Activated naive CD8-positive, alpha-beta T cell treated with anti-CD3 and anti-CD28 coated beads, Interleukin-2, amount 50 U/mL, for 24 hours (primary cell): ENCODE results near the gene CCN6.

Experiments used
- ATAC-seq: fragments of 150-1000 bp; cut with Tn5 transposase; one replicate; pipeline ENCODE4 v1.10.0; 2021
- DNase-seq: peaks from one replicate; pipeline ENCODE4 v3.0.0; 2021
- H3K27ac Mint-ChIP-seq: one replicate; pipeline ENCODE4 v1.8.0; 2021; ENCODE audit warnings: mild to moderate bottlenecking, mixed read lengths
- H3K27me3 Mint-ChIP-seq: one replicate; pipeline ENCODE4 v1.8.0; 2021; ENCODE audit warnings: mixed read lengths
- H3K36me3 Mint-ChIP-seq: one replicate; pipeline ENCODE4 v1.8.0; 2021; ENCODE audit warnings: low read depth, mixed read lengths
- H3K4me1 Mint-ChIP-seq: one replicate; pipeline ENCODE4 v1.8.0; 2021; ENCODE audit warnings: mixed read lengths
- H3K4me3 Mint-ChIP-seq: one replicate; pipeline ENCODE4 v1.8.0; 2021; ENCODE audit warnings: mild to moderate bottlenecking, moderate library complexity, mixed read lengths
- H3K9me3 Mint-ChIP-seq: one replicate; pipeline ENCODE4 v1.8.0; 2021; ENCODE audit warnings: mixed read lengths

Gene CCN6

DNA sequence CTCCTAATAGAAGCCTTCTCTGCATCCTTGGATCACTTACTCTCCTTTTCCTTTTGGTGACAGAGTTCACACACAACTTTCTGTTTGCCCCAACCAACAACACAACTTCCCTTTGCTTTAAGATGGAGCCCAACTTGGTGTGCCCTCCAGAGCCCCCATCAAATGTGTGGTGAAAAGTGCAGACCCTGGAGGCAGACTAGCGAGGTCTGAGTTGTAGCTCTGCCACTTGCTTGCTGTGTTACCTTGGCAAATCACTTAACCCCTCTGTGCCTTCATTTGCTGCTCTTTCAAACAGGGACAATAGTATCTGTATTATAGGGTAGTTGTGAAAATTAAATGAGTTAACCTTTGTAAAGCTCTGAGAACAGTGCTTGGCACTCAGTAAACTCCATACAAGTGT, 34.3 kb upstream of the CCN6 start:
- no peak overlapping the region for H3K27ac Mint-ChIP-seq

DNA sequence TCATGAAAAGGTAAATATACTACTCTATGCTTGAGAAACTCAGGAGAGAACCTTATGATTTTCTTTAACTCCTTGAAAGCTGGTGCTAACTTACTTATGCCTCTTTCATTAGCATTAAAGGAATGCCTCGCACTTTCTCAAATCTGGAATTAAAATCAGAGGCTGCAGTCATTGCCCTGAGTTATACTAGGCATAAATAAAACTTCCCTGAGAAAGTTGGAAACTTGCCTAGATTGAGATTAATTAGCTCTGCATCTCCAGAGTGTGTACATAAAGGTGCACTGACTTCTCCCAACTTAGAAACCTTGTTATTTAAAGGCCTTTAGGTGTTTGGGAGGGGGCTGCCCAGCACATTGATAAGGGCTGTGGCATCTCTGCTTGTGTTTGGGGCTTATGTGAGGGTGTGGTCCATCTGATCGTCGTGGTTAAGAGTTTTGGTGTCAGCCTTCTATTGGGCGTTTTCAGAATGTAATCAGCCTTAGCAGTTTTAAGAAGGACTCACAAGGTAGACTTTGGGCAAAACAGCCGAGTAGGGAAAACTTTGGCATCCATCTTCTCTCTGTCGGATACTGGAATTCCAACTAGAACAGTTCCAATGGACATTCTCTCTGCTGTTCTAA, 32.1 kb upstream of the CCN6 start:
- ATAC-seq = no peak
- H3K27ac Mint-ChIP-seq = no peak overlapping the region
- H3K36me3 Mint-ChIP-seq = peaks cover 22% of the 10 kb centered on the region
- H3K9me3 Mint-ChIP-seq = peaks cover 17% of the 10 kb centered on the region
- no peak for DNase-seq
- no peaks in the 10 kb centered on the region for H3K27me3 Mint-ChIP-seq
- H3K4me1 Mint-ChIP-seq = peaks cover 34% of the 10 kb centered on the region
- H3K4me3 Mint-ChIP-seq = no peak overlapping the region

More for the DNA sequence above, 34.3 kb upstream of the CCN6 start:
- H3K9me3 Mint-ChIP-seq = peaks cover 11% of the 10 kb centered on the region
- peaks cover 47% of the 10 kb centered on the region for H3K4me1 Mint-ChIP-seq
- no peak for ATAC-seq
- no peaks in the 10 kb centered on the region for H3K27me3 Mint-ChIP-seq
- peaks cover 10% of the 10 kb centered on the region for H3K36me3 Mint-ChIP-seq
- no peak for DNase-seq
- peak overlapping the region; percentile 16 for H3K4me3 Mint-ChIP-seq

DNA sequence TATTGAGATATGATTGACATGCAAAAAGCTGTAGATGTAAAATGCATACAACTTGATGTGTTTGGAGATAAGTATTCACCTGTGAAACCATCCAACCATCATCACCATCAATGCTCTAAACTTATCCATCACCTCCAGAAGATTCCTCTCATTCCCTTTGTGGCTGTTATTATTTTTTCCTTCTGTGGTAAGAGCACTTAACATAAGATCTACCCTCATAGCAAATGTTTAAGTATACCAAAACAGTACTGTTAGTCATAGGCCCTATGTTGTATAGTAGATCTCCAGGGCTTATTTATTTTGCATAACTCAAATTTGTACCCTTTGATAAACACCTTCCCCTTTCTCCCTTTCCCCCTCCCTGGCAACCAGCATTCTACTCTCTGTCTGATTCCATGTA, 31.2 kb upstream of the CCN6 start:
- Mint-ChIP-seq H3K27ac (no peak overlapping the region), H3K27me3 (no peaks in the 10 kb centered on the region), H3K4me1 (peaks cover 34% of the 10 kb centered on the region), H3K9me3 (peaks cover 17% of the 10 kb centered on the region), H3K36me3 (peaks cover 24% of the 10 kb centered on the region), H3K4me3 (no peak overlapping the region)
- DNase-seq (no peak), ATAC-seq (no peak)

DNA sequence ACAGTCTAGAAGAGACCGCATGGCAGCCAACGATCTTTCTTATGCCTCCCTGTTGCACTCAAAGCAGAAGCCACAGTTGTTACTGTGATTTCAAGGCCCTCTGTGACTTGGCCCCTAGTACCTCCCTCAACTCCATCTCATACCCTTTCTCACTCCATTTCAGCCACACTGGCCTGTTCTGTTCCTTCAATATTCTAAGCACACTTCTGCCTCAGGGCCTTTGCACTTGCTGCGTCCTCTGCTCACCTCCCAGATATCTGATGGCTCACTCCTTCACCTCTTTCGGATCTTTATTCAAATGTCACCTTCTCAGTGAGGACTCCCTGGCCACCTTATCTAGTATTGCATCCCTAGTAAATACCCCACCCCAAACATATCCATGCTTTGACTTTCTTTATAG, 29.4 kb upstream of the CCN6 start:
- Mint-ChIP-seq H3K36me3 (peaks cover 25% of the 10 kb centered on the region), H3K27ac (no peak overlapping the region), H3K27me3 (no peaks in the 10 kb centered on the region), H3K4me1 (peaks cover 37% of the 10 kb centered on the region), H3K9me3 (peaks cover 17% of the 10 kb centered on the region), H3K4me3 (no peak overlapping the region)
- DNase-seq = no peak
- ATAC-seq = no peak

DNA sequence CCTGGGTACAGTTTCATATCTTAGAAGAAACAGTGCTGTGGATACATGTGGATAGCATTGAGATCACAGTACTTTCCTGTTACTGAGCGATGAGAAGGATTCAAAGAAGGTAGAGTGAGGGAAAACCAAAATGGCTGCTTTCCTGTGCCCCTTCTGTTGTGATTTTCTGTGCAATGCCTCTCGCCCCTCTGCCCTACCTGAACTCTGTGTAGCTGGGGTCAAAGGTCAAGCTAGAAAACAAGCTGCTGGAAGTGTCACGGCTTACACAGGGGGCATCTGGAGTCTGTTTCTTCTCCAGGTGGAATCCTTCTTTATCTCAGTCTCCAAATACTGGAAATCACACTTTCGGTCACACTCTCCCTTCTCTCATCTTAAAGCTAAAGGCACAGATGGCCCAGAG, 27.0 kb upstream of the CCN6 start:
- Mint-ChIP-seq H3K4me1 (peaks cover 60% of the 10 kb centered on the region), H3K36me3 (peaks cover 25% of the 10 kb centered on the region), H3K4me3 (no peak overlapping the region), H3K27ac (peak overlapping the region; percentile 94), H3K27me3 (no peaks in the 10 kb centered on the region), H3K9me3 (peaks cover 17% of the 10 kb centered on the region)
- ATAC-seq (no peak), DNase-seq (no peak)

DNA sequence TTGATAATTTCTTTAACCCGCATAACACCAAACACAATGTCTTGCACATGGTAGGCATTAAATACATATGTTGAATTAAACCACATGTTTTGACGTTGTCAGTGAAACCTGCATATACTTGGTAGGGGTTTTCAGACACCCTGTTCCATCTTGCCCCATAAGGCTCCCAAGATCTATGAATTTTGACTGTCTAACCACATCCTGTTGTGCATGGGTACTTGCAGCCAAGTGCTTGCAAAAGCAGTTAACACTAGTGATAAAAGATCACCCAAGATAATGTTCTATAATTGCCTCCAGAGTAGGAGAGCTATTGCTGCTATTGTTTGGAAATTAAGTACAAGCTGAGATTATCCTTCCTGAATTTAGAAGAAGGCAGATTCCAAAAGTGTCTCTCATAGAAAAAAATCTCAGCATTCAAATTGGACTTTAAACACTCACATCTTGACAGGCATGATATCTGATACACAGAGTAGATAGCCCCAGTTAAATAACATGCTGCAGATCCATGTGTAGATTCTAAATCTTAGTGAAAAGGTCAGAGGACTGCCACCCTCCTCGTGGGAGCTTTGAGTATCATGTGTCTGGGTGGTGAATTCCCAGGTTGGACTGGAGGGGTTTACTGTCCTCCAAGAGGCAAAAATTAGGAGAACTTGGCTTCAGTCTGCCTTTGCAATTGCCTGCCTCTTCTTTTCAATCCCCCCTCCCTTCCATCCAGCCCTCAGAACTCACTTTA, 25.8 kb upstream of the CCN6 start:
- H3K27ac Mint-ChIP-seq = peak overlapping the region; percentile 94
- H3K4me1 Mint-ChIP-seq = peaks cover 71% of the 10 kb centered on the region
- peak overlapping the region; percentile 43 for H3K4me3 Mint-ChIP-seq
- ATAC-seq = peak; percentile 94
- no peaks in the 10 kb centered on the region for H3K27me3 Mint-ChIP-seq
- H3K36me3 Mint-ChIP-seq = peaks cover 25% of the 10 kb centered on the region
- peaks cover 17% of the 10 kb centered on the region for H3K9me3 Mint-ChIP-seq
- no peak for DNase-seq

DNA sequence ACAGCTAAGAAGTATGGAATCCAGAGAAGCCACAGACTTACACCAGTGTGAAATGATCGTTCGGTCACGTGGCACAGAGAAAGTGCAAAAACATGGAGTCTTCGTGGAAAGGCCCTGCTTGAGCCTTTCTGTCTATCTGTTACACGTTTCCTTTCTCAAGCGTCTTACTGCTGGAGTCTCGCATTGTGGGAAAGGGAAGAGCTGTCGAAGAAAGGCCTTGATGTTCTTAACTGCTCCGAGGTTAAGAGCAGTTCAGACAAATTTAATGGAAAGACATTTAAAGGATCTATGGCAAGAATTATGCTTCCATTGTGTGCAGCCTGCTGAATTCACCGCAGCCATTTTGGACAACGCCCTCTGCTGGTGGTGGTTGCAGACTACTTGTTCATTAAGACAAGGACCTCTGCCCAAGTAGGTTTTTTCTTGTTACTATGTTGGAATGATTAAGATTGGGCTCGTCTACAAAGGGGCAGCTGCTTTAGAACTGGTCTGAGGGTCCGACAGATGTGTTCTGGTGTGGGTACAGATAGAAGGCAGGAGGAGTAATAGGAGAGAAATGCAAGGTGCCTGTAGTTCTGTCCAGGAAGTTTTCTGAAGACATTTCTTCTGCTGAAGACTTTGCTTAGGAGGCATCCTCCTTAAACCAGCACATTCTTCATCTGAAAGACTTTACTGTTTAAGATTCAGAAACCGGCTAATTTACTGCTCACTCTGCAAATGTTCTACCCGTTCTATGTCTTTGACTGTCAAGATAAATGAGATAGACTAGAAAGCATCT, 24.7 kb upstream of the CCN6 start:
- ATAC-seq (no peak), DNase-seq (peak; percentile 83)
- Mint-ChIP-seq H3K4me1 (peaks cover 79% of the 10 kb centered on the region), H3K27ac (peak overlapping the region; percentile 94), H3K4me3 (peak overlapping the region; percentile 29), H3K36me3 (peaks cover 18% of the 10 kb centered on the region), H3K9me3 (peaks cover 10% of the 10 kb centered on the region), H3K27me3 (no peaks in the 10 kb centered on the region)

DNA sequence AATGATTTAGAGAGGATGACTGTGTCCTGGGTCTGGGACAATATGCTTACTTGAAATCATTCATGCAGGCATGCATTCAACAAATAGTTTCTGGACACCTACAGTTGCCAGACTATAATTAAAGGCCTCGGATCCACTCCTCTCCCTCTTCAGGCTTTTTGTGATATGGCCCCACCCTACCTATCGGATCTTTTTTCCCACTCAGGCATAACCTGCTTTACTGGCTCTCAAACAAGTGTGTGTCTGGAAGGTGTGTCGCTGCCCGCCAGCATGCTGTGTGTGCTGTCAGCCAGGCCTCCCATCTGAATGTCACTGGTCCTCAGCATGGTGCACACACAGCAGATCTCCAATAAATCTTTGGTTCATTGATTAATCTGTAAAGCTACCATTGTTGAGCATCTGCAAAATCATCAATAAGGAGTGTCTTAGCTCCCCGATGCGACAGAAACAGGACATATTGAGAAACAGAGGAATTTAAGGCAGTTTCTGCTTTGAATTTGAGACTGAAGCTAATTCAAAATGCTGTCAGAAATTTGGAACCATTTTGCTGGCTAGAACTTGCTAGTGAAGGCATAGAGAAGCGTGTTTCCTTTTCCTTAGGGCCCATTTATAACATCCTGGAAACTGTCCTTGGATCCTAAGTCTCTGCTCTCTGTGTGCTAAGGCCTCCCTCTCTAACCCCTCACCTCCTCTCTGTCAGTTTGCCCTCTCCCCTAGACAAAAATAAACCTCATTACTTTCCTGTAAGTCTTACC, 23.5 kb upstream of the CCN6 start:
- Mint-ChIP-seq H3K9me3 (peaks cover 2% of the 10 kb centered on the region), H3K27ac (peak overlapping the region; percentile 2), H3K27me3 (no peaks in the 10 kb centered on the region), H3K4me3 (no peak overlapping the region), H3K4me1 (peaks cover 89% of the 10 kb centered on the region), H3K36me3 (peaks cover 13% of the 10 kb centered on the region)
- DNase-seq (no peak), ATAC-seq (no peak)

DNA sequence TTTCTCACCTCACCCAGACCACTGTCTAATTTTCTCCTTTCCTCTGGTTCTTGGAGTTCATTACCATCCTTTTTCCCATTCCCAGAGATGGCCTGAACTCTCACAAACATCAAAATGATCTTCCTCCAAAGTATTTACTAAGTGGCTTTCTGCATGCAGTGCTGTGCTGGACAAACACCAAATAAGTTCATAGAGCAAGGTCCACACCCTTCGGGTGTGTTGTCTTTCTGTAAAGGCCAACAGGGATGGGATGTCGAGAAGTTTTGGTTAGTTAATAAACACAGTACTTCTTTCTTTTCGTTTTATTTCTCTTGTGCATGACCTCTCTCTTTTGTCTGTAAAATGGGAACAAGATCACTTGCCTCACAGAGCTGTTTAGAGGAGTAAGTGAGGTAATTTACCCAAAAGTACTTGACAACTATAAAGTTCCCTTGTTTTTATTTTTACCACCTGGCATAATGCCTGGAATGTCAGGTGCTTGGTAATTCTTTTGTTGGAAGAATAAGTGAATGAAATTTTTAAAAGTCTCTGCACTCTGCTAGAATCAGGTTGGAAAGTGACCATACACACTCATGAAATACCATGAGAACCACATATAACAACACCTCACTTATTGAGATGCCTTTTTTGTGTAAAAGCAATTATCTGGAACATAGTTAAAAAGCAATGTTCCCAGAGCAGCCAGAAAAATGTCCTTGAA, 22.8 kb upstream of the CCN6 start:
- H3K9me3 Mint-ChIP-seq = no peaks in the 10 kb centered on the region
- peaks cover 94% of the 10 kb centered on the region for H3K4me1 Mint-ChIP-seq
- no peaks in the 10 kb centered on the region for H3K27me3 Mint-ChIP-seq
- peak overlapping the region; percentile 2 for H3K27ac Mint-ChIP-seq
- H3K4me3 Mint-ChIP-seq = no peak overlapping the region
- no peak for DNase-seq
- peaks cover 10% of the 10 kb centered on the region for H3K36me3 Mint-ChIP-seq
- ATAC-seq = no peak

DNA sequence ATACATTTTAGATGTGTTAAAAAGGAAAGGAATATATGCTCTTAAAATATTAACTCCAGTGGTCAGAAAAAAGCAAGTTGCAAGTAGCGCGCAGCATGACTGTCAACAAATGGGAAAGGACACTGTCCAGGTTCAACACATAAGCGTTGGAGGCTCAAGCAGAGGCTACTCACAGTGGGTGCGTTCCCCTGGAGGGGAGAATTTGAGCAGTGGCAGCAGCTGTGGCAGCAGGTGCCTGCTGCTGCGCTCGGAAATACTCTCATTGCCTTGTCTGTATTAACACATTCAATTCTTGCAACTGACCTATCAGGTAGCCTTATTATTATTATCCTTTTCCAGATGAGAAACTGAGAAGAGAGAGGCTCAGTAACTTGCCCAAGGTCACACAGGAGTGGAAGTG, 21.9 kb upstream of the CCN6 start:
- Mint-ChIP-seq H3K4me1 (peaks cover 94% of the 10 kb centered on the region), H3K27ac (no peak overlapping the region)
- ATAC-seq = no peak

DNA sequence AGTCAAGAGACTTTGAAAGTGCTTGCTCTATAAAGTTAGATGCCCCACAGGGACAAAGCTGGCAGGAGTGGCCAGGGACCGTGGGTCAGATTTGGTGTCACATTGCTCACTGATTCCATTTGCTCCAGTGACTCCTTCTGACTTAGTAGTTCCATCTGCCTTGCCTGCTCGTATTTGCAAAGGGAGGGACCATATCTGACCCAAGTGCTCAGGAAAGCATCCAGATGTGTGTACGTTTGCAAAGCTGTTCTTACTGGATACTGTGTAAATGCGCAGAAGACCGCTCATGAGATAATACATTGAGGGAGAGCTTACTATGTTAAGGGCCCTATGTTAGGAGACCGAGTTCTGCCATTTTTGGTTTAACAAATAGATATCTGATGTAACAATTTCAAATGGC, 21.2 kb upstream of the CCN6 start:
- Mint-ChIP-seq H3K27ac (peak overlapping the region; percentile 60), H3K27me3 (no peaks in the 10 kb centered on the region), H3K36me3 (peaks cover 3% of the 10 kb centered on the region), H3K4me1 (peaks cover 93% of the 10 kb centered on the region), H3K4me3 (no peak overlapping the region), H3K9me3 (no peaks in the 10 kb centered on the region)
- no peak for DNase-seq
- peak; percentile 13 for ATAC-seq

More for the DNA sequence above, 21.9 kb upstream of the CCN6 start:
- H3K9me3 Mint-ChIP-seq = no peaks in the 10 kb centered on the region
- no peak overlapping the region for H3K4me3 Mint-ChIP-seq
- no peaks in the 10 kb centered on the region for H3K27me3 Mint-ChIP-seq
- no peak for DNase-seq
- H3K36me3 Mint-ChIP-seq = peaks cover 5% of the 10 kb centered on the region

DNA sequence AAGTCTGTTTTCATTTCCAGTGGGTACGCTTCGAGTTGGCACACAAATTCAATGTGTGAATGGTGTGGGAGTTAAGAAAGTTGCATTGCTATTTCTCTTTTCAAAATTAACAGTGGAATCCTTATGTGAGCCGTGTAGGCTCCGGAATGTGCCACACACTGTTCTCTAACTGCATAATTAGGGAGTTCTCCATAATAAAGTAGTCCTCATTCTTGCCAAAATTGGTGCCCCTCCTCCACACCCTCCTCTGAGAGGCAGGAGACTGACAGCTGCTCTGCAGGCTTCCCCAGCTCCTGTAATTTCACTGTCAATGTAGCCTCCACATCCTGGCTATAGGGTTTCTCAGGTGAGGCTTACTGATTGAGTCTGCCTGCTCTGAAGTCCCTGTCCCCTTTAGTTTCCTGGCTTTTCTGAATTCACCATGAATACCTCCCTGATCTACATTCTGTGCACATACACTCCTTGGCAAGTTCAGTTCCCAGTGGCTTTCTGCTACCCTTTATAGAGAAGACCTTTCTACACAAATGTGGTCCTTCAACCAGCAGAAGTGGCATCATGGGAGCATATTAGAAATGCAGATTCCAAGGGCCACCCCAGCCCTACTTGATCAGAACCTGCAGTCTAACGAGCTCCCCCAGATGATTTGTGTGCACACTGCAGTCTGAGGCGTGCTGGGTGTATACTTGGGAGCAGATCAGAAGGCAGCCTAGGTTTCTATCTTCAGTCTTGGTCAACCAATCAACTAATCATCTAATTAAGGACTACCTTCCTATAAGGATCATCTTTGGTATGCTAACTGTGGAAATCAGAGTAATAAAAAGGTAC, 19.9 kb upstream of the CCN6 start:
- Mint-ChIP-seq H3K36me3 (peaks cover 2% of the 10 kb centered on the region), H3K4me3 (no peak overlapping the region)
- ATAC-seq = no peak

DNA sequence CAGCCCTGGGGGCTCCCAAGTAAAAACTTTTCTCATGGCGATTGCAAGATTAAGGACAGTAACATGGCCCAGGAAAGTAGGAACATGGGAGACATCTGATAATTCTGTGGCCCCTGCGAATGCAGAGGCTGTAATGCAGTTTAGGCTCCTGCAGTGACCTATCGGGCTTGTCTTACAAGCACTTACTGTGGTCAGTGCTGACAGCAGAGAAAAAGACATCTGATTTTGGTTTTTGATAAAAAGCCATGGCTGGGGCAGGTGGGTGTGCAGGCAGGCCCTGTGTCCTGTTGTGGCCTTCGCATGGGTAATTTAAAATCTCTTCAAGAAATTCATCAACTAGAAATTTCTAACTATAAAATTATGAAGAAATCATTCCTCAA, 19.3 kb upstream of the CCN6 start:
- no peaks in the 10 kb centered on the region for H3K27me3 Mint-ChIP-seq
- ATAC-seq = no peak
- no peak for DNase-seq
- H3K4me3 Mint-ChIP-seq = no peak overlapping the region
- peak overlapping the region; percentile 96 for H3K27ac Mint-ChIP-seq
- H3K36me3 Mint-ChIP-seq = peaks cover 2% of the 10 kb centered on the region
- peaks cover 92% of the 10 kb centered on the region for H3K4me1 Mint-ChIP-seq
- H3K9me3 Mint-ChIP-seq = no peaks in the 10 kb centered on the region

More for the DNA sequence above, 19.9 kb upstream of the CCN6 start:
- Mint-ChIP-seq H3K4me1 (peaks cover 93% of the 10 kb centered on the region), H3K27me3 (no peaks in the 10 kb centered on the region), H3K27ac (peak overlapping the region; percentile 96), H3K9me3 (no peaks in the 10 kb centered on the region)
- DNase-seq = no peak
